GM19463 (cell line): ENCODE results near the gene BMPER.

Experiments
- ATAC-seq: cut with Tn5 transposase; IDR thresholded peaks from one replicate; pipeline ENCODE4 v1.9.1; 2021; ENCODE audit warnings: mild to moderate bottlenecking, moderate library complexity; ENCODE audit not compliant: unreplicated experiment

Gene BMPER

GRCh38 chr7:34086064-34086463 lies 180.7 kb downstream of the BMPER start:
- no peak for ATAC-seq

GRCh38 chr7:34086981-34087380 lies 181.6 kb downstream of the BMPER start:
- ATAC-seq, result no peak

GRCh38 chr7:34087892-34088891 lies 182.9 kb downstream of the BMPER start:
- ATAC-seq, result no peak

GRCh38 chr7:34090816-34091215 lies 185.5 kb downstream of the BMPER start:
- no peak for ATAC-seq

GRCh38 chr7:34091321-34091917 lies 186.1 kb downstream of the BMPER start:
- no peak for ATAC-seq

GRCh38 chr7:34093276-34093675 lies 187.9 kb downstream of the BMPER start:
- ATAC-seq, result no peak

GRCh38 chr7:34096198-34096651 lies 190.9 kb downstream of the BMPER start:
- ATAC-seq, result no peak

GRCh38 chr7:34096777-34097176 lies 191.4 kb downstream of the BMPER start:
- no peak for ATAC-seq

GRCh38 chr7:34100661-34101060 lies 195.3 kb downstream of the BMPER start:
- no peak for ATAC-seq

- no peak for ATAC-seq
These were observed 198.8 kb downstream of the BMPER start for GRCh38 chr7:34104115-34104514.

- no peak for ATAC-seq
These were observed 199.7 kb downstream of the BMPER start for GRCh38 chr7:34104992-34105391.

GRCh38 chr7:34107276-34107675 lies 201.9 kb downstream of the BMPER start:
- no peak for ATAC-seq

- no peak for ATAC-seq
These were observed 202.8 kb downstream of the BMPER start for GRCh38 chr7:34108165-34108564.

- ATAC-seq, result no peak
These were observed 204.8 kb downstream of the BMPER start for GRCh38 chr7:34109936-34110780.

GRCh38 chr7:34111031-34111430 lies 205.7 kb downstream of the BMPER start:
- ATAC-seq, result no peak

GRCh38 chr7:34115503-34115902 lies 210.2 kb downstream of the BMPER start:
- no peak for ATAC-seq

GRCh38 chr7:34117573-34117972 lies 212.2 kb downstream of the BMPER start:
- ATAC-seq, result no peak

- no peak for ATAC-seq
These were observed 216.0 kb downstream of the BMPER start for GRCh38 chr7:34121366-34121765.

GRCh38 chr7:34123316-34123715 lies 218.0 kb downstream of the BMPER start:
- ATAC-seq, result no peak

GRCh38 chr7:34124765-34125164 lies 219.4 kb downstream of the BMPER start:
- no peak for ATAC-seq

GRCh38 chr7:34128762-34129161 lies 223.4 kb downstream of the BMPER start:
- no peak for ATAC-seq
